Right lobe of liver (tissue), 4 donors: ENCODE data around the gene RBPJL.

ENCODE experiments used
- CTCF ChIP-seq, 4 donors: fragments of 200-600 bp in 3 of 4; fragments of 450-650 bp in 1 of 4; IDR thresholded peaks; one replicate each; pipeline versions ENCODE4 v1.5.1 to v1.8.0; 2016 to 2022; ENCODE audit warnings: antibody characterized with exemption in 4 of 4, mild to moderate bottlenecking in 2 of 4
- POLR2A ChIP-seq: fragments of 450-650 bp; IDR thresholded peaks from one replicate; pipeline ENCODE4 v1.6.1; 2017; ENCODE audit warnings: antibody characterized with exemption, mild to moderate bottlenecking
- donor health status: DM: no; HTN: no; CAD: no.
- donor health status: DM: no; HTN: no; CAD: no.
- donor health status: DM: no; HTN: yes; CAD: no.

GRCh38 chr20:45308117-45308778 lies 1.6 kb downstream of the RBPJL start, which contains the start of gene MATN4:
- TF ChIP-seq CTCF (IDR thresholded peaks at IDR 0.05), result peak in 2 of 4 donors; percentile 15 to 27
- no peak for TF ChIP-seq POLR2A
